Measurements from ENCODE around the gene KLHDC9. TPM values are rescaled to one million over a fixed set of nuclear protein-coding genes. Genes with fewer than 3 reads are reported as not detected.
A peak's percentile ranks its signal among the peaks of the same experiment; 100 is the strongest.

Gene KLHDC9
- total RNA-seq, 4 donors from 2014 or later, result 7.9 to 12.9 (median 9.1) TPM

- no peak overlapping the region for H3K27ac ChIP-seq
- 55 to 76% methylated on average over 3 to 9 of the region's 9 CpGs for WGBS, 2 donors
- no peaks in the 10 kb centered on the region for H3K9me3 ChIP-seq
- no peak overlapping the region for H3K4me3 ChIP-seq
- TF ChIP-seq CTCF (IDR thresholded peaks at IDR 0.05), result no peak
- TF ChIP-seq POLR2A (IDR thresholded peaks at IDR 0.05), result no peak
- TF ChIP-seq EP300 (IDR thresholded peaks at IDR 0.05), result no peak
- no peaks in the 10 kb centered on the region for H3K4me1 ChIP-seq
- H3K27me3 ChIP-seq, result no peaks in the 10 kb centered on the region
- H3K36me3 ChIP-seq, result no peaks in the 10 kb centered on the region
- DNase-seq (ENCODE audit: low spot score in 2 of 2), result no peak
These were observed 20.7 kb upstream of the KLHDC9 start for GRCh38 chr1:161077426-161077825.

GRCh38 chr1:161079436-161080110, 18.6 kb upstream of the KLHDC9 start:
- no peak for DNase-seq (ENCODE audit: low spot score in 2 of 2)
- no peaks in the 10 kb centered on the region for H3K36me3 ChIP-seq
- H3K27me3 ChIP-seq, result no peaks in the 10 kb centered on the region
- TF ChIP-seq CTCF (IDR thresholded peaks at IDR 0.05) (no peak), POLR2A (IDR thresholded peaks at IDR 0.05) (no peak), EP300 (IDR thresholded peaks at IDR 0.05) (no peak)
- no peak overlapping the region for H3K27ac ChIP-seq
- no peaks in the 10 kb centered on the region for H3K4me1 ChIP-seq
- H3K4me3 ChIP-seq, result no peak overlapping the region
- H3K9me3 ChIP-seq, result no peaks in the 10 kb centered on the region
- WGBS, 2 donors, result 55 to 72% methylated on average over 19 to 41 of the region's 41 CpGs

- Histone ChIP-seq H3K9me3 (no peaks in the 10 kb centered on the region), H3K27me3 (no peaks in the 10 kb centered on the region), H3K4me1 (no peaks in the 10 kb centered on the region), H3K4me3 (no peak overlapping the region), H3K36me3 (no peaks in the 10 kb centered on the region), H3K27ac (no peak overlapping the region)
- WGBS, 2 donors, result 61 to 64% methylated on average over 5 of the region's 5 CpGs
- no peak for TF ChIP-seq POLR2A (IDR thresholded peaks at IDR 0.05)
- no peak for TF ChIP-seq CTCF (IDR thresholded peaks at IDR 0.05)
- TF ChIP-seq EP300 (IDR thresholded peaks at IDR 0.05), result no peak
- no peak for DNase-seq (ENCODE audit: low spot score in 2 of 2)
These were observed 17.4 kb upstream of the KLHDC9 start for GRCh38 chr1:161080441-161081405.

GRCh38 chr1:161081519-161081918, 16.6 kb upstream of the KLHDC9 start:
- H3K27ac ChIP-seq, result no peak overlapping the region
- WGBS, 2 donors, result 77% methylated on average over 5 of the region's 5 CpGs
- no peaks in the 10 kb centered on the region for H3K36me3 ChIP-seq
- H3K9me3 ChIP-seq, result no peaks in the 10 kb centered on the region
- H3K4me1 ChIP-seq, result no peaks in the 10 kb centered on the region
- no peaks in the 10 kb centered on the region for H3K27me3 ChIP-seq
- TF ChIP-seq CTCF (IDR thresholded peaks at IDR 0.05) (no peak), POLR2A (IDR thresholded peaks at IDR 0.05) (no peak), EP300 (IDR thresholded peaks at IDR 0.05) (no peak)
- no peak overlapping the region for H3K4me3 ChIP-seq
- no peak for DNase-seq (ENCODE audit: low spot score in 2 of 2)

- no peak overlapping the region for H3K4me3 ChIP-seq
- no peaks in the 10 kb centered on the region for H3K9me3 ChIP-seq
- H3K36me3 ChIP-seq, result no peaks in the 10 kb centered on the region
- H3K4me1 ChIP-seq, result no peaks in the 10 kb centered on the region
- H3K27me3 ChIP-seq, result no peaks in the 10 kb centered on the region
- TF ChIP-seq EP300 (IDR thresholded peaks at IDR 0.05), result no peak
- TF ChIP-seq CTCF (IDR thresholded peaks at IDR 0.05), result no peak
- WGBS, 2 donors, result 88 to 92% methylated on average over 2 of the region's 2 CpGs
- DNase-seq (ENCODE audit: low spot score in 2 of 2), result no peak
- H3K27ac ChIP-seq, result peak overlapping the region in 1 of 4 donors; percentile 21
These were observed 15.7 kb upstream of the KLHDC9 start for GRCh38 chr1:161082483-161082882.

All from tibial nerve (tissue), 4 donors.